Measurements from ENCODE around the gene ZNF425.

Gene ZNF425, protein sequence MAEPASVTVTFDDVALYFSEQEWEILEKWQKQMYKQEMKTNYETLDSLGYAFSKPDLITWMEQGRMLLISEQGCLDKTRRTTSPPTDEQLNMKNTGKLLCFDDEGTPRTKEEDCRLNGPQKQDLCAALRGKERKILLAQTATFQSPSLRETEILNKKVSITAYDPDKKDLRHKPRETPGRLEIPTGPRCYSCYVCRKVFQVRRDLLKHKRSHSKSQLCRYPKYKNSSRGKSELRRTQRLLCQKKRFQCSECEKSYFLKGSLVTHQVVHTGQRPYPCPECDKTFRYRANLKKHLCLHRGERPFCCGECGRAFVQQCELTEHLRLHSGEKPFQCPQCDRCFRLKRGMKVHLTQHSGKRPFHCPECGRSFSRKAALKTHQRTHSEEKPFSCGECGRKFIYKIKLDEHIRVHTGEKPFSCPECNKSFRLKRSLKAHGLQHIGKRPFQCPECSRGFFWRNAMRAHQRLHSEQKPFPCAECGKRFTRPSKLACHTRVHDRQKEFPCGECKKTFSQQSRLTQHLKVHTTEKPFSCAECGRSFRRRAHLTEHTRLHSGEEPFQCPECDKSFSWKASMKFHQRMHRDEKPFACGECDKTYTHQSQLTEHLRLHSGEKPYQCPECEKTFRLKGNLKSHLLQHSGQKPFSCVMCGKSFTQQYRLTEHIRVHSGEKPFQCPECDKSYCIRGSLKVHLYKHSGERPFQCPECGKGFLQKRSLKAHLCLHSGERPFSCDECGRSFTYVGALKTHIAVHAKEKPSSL

GRCh38 chr7:149125863-149126661, at the start of gene ZNF425:
Gene ZNF425, minus strand, starts transcription at chr7:149126324. Its CDS starts 111 bp downstream, at chr7:149126213.
- peak within 1 kb of the TSS; percentile 97 for H3K4me3 ChIP-seq (replicated peaks; ENCODE audit: low read depth, low read length)
- TF ChIP-seq, protein P1, sequence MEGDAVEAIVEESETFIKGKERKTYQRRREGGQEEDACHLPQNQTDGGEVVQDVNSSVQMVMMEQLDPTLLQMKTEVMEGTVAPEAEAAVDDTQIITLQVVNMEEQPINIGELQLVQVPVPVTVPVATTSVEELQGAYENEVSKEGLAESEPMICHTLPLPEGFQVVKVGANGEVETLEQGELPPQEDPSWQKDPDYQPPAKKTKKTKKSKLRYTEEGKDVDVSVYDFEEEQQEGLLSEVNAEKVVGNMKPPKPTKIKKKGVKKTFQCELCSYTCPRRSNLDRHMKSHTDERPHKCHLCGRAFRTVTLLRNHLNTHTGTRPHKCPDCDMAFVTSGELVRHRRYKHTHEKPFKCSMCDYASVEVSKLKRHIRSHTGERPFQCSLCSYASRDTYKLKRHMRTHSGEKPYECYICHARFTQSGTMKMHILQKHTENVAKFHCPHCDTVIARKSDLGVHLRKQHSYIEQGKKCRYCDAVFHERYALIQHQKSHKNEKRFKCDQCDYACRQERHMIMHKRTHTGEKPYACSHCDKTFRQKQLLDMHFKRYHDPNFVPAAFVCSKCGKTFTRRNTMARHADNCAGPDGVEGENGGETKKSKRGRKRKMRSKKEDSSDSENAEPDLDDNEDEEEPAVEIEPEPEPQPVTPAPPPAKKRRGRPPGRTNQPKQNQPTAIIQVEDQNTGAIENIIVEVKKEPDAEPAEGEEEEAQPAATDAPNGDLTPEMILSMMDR (IDR thresholded peaks at IDR 0.05; ENCODE audit: low read depth, low read length, missing control alignments) = peak; percentile 99
- DNase-seq (ENCODE audit: extremely low read depth, low read depth) = peak; percentile 52

- TF ChIP-seq, protein P1 (IDR thresholded peaks at IDR 0.05; ENCODE audit: low read depth, low read length, missing control alignments) = no peak
- no peak overlapping the region for H3K4me3 ChIP-seq (replicated peaks; ENCODE audit: low read depth, low read length)
- no peak for DNase-seq (ENCODE audit: extremely low read depth, low read depth)
Observed at GRCh38 chr7:149175150-149175549, 49.0 kb upstream of the ZNF425 start.

GRCh38 chr7:149172534-149172920, 46.4 kb upstream of the ZNF425 start:
- no peak for DNase-seq (ENCODE audit: extremely low read depth, low read depth)
- TF ChIP-seq, protein P1 (IDR thresholded peaks at IDR 0.05; ENCODE audit: low read depth, low read length, missing control alignments) = no peak
- no peak overlapping the region for H3K4me3 ChIP-seq (replicated peaks; ENCODE audit: low read depth, low read length)

DNA sequence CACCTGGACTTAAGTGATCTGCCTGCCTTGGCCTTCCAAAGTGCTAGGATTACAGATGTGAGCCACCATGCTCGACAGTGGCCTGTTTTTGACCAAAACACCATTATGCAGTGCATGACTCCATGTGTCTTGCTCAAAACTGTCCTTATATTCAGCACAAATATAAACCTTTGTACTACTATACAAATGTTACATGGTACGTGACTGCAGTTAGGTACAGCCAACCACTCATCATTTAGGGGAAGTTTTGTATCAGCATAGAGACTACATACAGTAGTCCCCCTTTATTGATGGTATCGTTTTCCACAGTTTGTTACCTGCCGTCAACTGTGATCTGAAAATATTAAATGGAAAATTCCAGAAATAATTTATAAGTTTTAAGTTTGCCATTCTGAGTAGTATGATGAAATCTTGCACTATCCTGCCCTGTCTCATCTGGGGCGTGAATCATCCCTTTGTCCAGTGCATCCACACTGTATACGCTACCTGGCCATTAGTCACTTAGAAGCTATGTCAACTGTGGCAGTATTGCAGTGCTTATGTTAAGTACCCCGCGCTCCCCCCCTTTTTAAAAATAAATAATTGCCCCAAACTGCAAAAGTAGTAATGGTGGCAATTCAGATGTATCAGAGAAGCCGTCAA, 45.9 kb upstream of the ZNF425 start:
- H3K4me3 ChIP-seq (replicated peaks; ENCODE audit: low read depth, low read length) = no peak overlapping the region
- TF ChIP-seq, protein P1 (IDR thresholded peaks at IDR 0.05; ENCODE audit: low read depth, low read length, missing control alignments) = no peak
- no peak for DNase-seq (ENCODE audit: extremely low read depth, low read depth)

DNA sequence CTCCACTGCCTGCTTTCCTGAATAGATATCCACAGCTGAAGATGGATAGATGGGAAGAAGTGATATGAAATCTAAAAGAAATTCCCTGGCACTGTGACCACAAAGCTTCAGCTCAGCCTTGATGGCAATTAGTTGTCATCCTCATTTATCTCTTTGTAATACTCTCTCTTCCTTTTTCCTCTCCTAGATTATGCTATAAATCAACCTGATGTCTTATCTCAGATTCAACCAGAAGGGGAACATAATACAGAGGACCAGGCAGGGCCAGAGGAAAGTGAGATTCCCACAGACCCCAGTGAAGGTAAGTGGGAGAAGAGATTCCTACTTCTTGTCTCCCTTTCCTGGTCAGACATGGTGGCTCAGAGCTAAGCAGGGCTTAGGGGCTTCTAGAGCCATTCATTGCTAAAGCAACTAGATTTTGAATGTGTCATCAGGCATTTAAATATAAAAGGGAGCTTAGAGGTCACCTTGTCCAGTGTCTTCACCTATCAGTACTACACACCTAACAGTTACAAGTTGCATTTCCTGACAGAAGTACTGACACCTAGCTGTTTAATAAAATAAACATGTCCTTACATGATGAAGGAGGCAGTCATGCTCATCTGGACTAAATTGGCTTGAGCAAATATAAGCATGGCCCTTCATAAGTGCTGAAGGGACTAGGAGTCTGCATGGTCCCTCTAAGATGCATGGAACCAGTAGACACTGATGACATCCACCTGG, 40.7 kb upstream of the ZNF425 start:
- DNase-seq (ENCODE audit: extremely low read depth, low read depth) = no peak
- H3K4me3 ChIP-seq (replicated peaks; ENCODE audit: low read depth, low read length) = no peak overlapping the region
- TF ChIP-seq, protein P1 (IDR thresholded peaks at IDR 0.05; ENCODE audit: low read depth, low read length, missing control alignments) = no peak

Measured in HFF-Myc (cell line).